ENCODE data around the gene TRIM3. TPM values are rescaled to one million over a fixed set of nuclear protein-coding genes. Genes with fewer than 3 reads are reported as not detected.

Gene TRIM3
- total RNA-seq, 1 donor from 2014 or later = 33.8 TPM

GRCh38 chr11:6438979-6439571 lies 34.7 kb downstream of the TRIM3 start:
- no peak for DNase-seq (ENCODE audit: low spot score in 2 of 2)
- no peaks in the 10 kb centered on the region for H3K9me3 ChIP-seq
- intact Hi-C loops (cut with DNase I) = loop anchor here (2.0 kb wide), 1 partner anchor 36 kb away; no protein-coding TSS in a partner anchor
- no peak overlapping the region for H3K27ac ChIP-seq
- no peak overlapping the region for H3K4me3 ChIP-seq
- no peaks in the 10 kb centered on the region for H3K36me3 ChIP-seq
- H3K27me3 ChIP-seq = no peaks in the 10 kb centered on the region
- H3K4me1 ChIP-seq = peaks cover 0 to 3% of the 10 kb centered on the region in 2 donors
- peak; percentile 35 to 67 (median 37) for TF ChIP-seq CTCF (IDR thresholded peaks at IDR 0.05)

GRCh38 chr11:6437993-6438392 lies 35.7 kb downstream of the TRIM3 start:
- TF ChIP-seq CTCF (IDR thresholded peaks at IDR 0.05) = no peak
- intact Hi-C loops (cut with DNase I) = loop anchor here (2.0 kb wide), 1 partner anchor 37 kb away; no protein-coding TSS in a partner anchor

GRCh38 chr11:6437423-6437822 lies 36.3 kb downstream of the TRIM3 start:
- no peak for DNase-seq (ENCODE audit: low spot score in 2 of 2)
- TF ChIP-seq CTCF (IDR thresholded peaks at IDR 0.05) = no peak

More at GRCh38 chr11:6437993-6438392, 35.7 kb downstream of the TRIM3 start:
- DNase-seq (ENCODE audit: low spot score in 2 of 2) = no peak
- Histone ChIP-seq H3K4me1 (peaks cover 0 to 3% of the 10 kb centered on the region in 2 donors), H3K27me3 (no peaks in the 10 kb centered on the region), H3K4me3 (no peak overlapping the region), H3K36me3 (no peaks in the 10 kb centered on the region), H3K9me3 (no peaks in the 10 kb centered on the region), H3K27ac (no peak overlapping the region)

GRCh38 chr11:6433998-6434660 lies 39.6 kb downstream of the TRIM3 start:
- TF ChIP-seq CTCF (IDR thresholded peaks at IDR 0.05) = no peak
- Histone ChIP-seq H3K4me3 (no peak overlapping the region), H3K27me3 (no peaks in the 10 kb centered on the region), H3K4me1 (no peaks in the 10 kb centered on the region), H3K27ac (no peak overlapping the region), H3K9me3 (no peaks in the 10 kb centered on the region), H3K36me3 (no peaks in the 10 kb centered on the region)
- DNase-seq (ENCODE audit: low spot score in 2 of 2) = no peak
- intact Hi-C loops (cut with DNase I) = no loop called here

More at GRCh38 chr11:6437423-6437822, 36.3 kb downstream of the TRIM3 start:
- H3K27ac ChIP-seq = no peak overlapping the region
- H3K4me1 ChIP-seq = peaks cover 0 to 3% of the 10 kb centered on the region in 2 donors
- H3K4me3 ChIP-seq = no peak overlapping the region
- no peaks in the 10 kb centered on the region for H3K9me3 ChIP-seq
- H3K36me3 ChIP-seq = no peaks in the 10 kb centered on the region
- H3K27me3 ChIP-seq = no peaks in the 10 kb centered on the region
- intact Hi-C loops (cut with DNase I) = no loop called here

GRCh38 chr11:6431861-6432260 lies 41.9 kb downstream of the TRIM3 start:
- Histone ChIP-seq H3K9me3 (no peaks in the 10 kb centered on the region), H3K27me3 (no peaks in the 10 kb centered on the region), H3K4me1 (no peaks in the 10 kb centered on the region), H3K27ac (no peak overlapping the region), H3K36me3 (no peaks in the 10 kb centered on the region), H3K4me3 (no peak overlapping the region)
- no peak for DNase-seq (ENCODE audit: low spot score in 2 of 2)
- intact Hi-C loops (cut with DNase I) = no loop called here
- no peak for TF ChIP-seq CTCF (IDR thresholded peaks at IDR 0.05)

Data from ascending aorta (tissue), 2 donors.